A549 (cell line): ENCODE results near the gene RUNX1. TPM values are rescaled to one million over a fixed set of nuclear protein-coding genes. Genes with fewer than 3 reads are reported as not detected.

Source experiments
- ATAC-seq, 2 experiments: fragments of 200-7000 bp in 1 of 2; fragments of >200 bp in 1 of 2; cut with Nextera tagmentation in 1 of 2; cut with Tn5 transposase in 1 of 2; 3 replicates each; pipeline versions ENCODE4 v1.8.0 to v1.9.1; 2018 to 2020; ENCODE audit warnings: mild to moderate bottlenecking in 1 of 2, moderate library complexity in 1 of 2
- CTCF ChIA-PET: fragments of 300-600 bp; sonication (Branson Sonifier 250); formaldehyde crosslinking; extraction: SDS; loops from one replicate; lab custom pipeline; 2021; ENCODE audit warnings: antibody characterized with exemption, inconsistent platforms; lab: Yijun Ruan, JAX
- POLR2A ChIA-PET: fragments of 350-600 bp; formaldehyde crosslinking; extraction: SDS; loops from one replicate; lab custom pipeline; 2021; ENCODE audit warnings: antibody characterized with exemption, inconsistent platforms; lab: Yijun Ruan, JAX
- DNase-seq, 2 experiments: peaks; one replicate each; pipeline versions ENCODE4 v3.0.0 to v3.0.0-alpha.2; 2011 to 2016; ENCODE audit warnings: low read depth in 1 of 2, low spot score in 1 of 2
- FAIRE-seq: peaks from 2 replicates; lab custom pipeline; 2011; peaks lifted over from hg19 to GRCh38; lab: Jason Lieb, UNC
- H3K27ac ChIP-seq, 2 experiments: fragments of >200 bp; sonication (Bioruptor Twin); formaldehyde crosslinking; 3 replicates each; pipeline ENCODE4 v1.5.1; 2016 to 2017
- H3K4me1 ChIP-seq: fragments of >200 bp; sonication (Bioruptor Twin); formaldehyde crosslinking; 3 replicates; pipeline ENCODE4 v1.6.1; 2016
- H3K4me2 ChIP-seq: fragments of >200 bp; sonication (Bioruptor Twin); formaldehyde crosslinking; 3 replicates; pipeline ENCODE4 v1.6.1; 2016
- H3K4me3 ChIP-seq: fragments of >200 bp; sonication (Bioruptor Twin); formaldehyde crosslinking; 3 replicates; pipeline ENCODE4 v1.5.1; 2016
- H3K9me3 ChIP-seq: fragments of >200 bp; sonication (Bioruptor Twin); formaldehyde crosslinking; 3 replicates; pipeline ENCODE4 v1.6.1; 2016
- BCL3 ChIP-seq: fragments of >200 bp; sonication (Bioruptor Twin); formaldehyde crosslinking; IDR thresholded peaks from 3 replicates; pipeline ENCODE4 v1.6.1; 2016
- CBX8 ChIP-seq: fragments of 200-600 bp; sonication (generic); IDR thresholded peaks from 2 replicates; pipeline ENCODE4 v1.6.1; 2016
- CEBPB ChIP-seq, 2 experiments: fragments of >200 bp in 1 of 2; sonication (Bioruptor Twin) in 1 of 2; formaldehyde crosslinking in 1 of 2; IDR thresholded peaks; 2 replicates each; pipeline ENCODE4 v1.6.1; 2012 to 2016
- E2F6 ChIP-seq: IDR thresholded peaks from 2 replicates; pipeline ENCODE4 v1.6.1; 2012; ENCODE audit warnings: low read depth, borderline replicate concordance
- EHMT2 ChIP-seq: fragments of 200-600 bp; sonication (generic); IDR thresholded peaks from 2 replicates; pipeline ENCODE4 v1.6.1; 2016; ENCODE audit warnings: antibody characterized with exemption, low read depth, mild to moderate bottlenecking, moderate library complexity
- EP300 ChIP-seq, 2 experiments: fragments of >200 bp; sonication (Bioruptor Twin); formaldehyde crosslinking; IDR thresholded peaks; 2 replicates in 1 of 2; 3 replicates in 1 of 2; pipeline ENCODE4 v1.6.1; 2016 to 2017
- ESRRA ChIP-seq: fragments of 150-350 bp; IDR thresholded peaks from 2 replicates; pipeline ENCODE4 v1.6.1; 2014; ENCODE audit warnings: mild to moderate bottlenecking, low read length, borderline replicate concordance
- FOSL2 ChIP-seq, 2 experiments: fragments of 450-650 bp in 1 of 2; fragments of >200 bp in 1 of 2; sonication (Bioruptor Twin) in 1 of 2; formaldehyde crosslinking; IDR thresholded peaks; 2 replicates each; pipeline versions ENCODE4 v1.5.0 to v1.6.1; 2016 to 2020; ENCODE audit warnings: mild to moderate bottlenecking in 1 of 2, moderate library complexity in 1 of 2
- FOXS1 ChIP-seq: fragments of 250-450 bp; sonication (Bioruptor Pico); IDR thresholded peaks from 2 replicates; pipeline ENCODE4 v1.5.0; 2020; ENCODE audit warnings: mild to moderate bottlenecking, moderate library complexity
- HEYL ChIP-seq: fragments of 250-450 bp; sonication (Bioruptor Pico); IDR thresholded peaks from 2 replicates; pipeline ENCODE4 v1.8.0; 2021; ENCODE audit warnings: mild to moderate bottlenecking, moderate library complexity
- HMGXB4 ChIP-seq: fragments of 250-450 bp; sonication (Bioruptor Pico); IDR thresholded peaks from 2 replicates; pipeline ENCODE4 v1.5.0; 2021; ENCODE audit warnings: mild to moderate bottlenecking, moderate library complexity, borderline replicate concordance
- HOXA7 ChIP-seq: fragments of 250-450 bp; sonication (Bioruptor Pico); IDR thresholded peaks from 2 replicates; pipeline ENCODE4 v1.5.0; 2020; ENCODE audit warnings: mild to moderate bottlenecking, moderate library complexity
- HOXB5 ChIP-seq: fragments of 250-450 bp; sonication (Bioruptor Pico); IDR thresholded peaks from 2 replicates; pipeline ENCODE4 v1.5.0; 2020; ENCODE audit warnings: mild to moderate bottlenecking, moderate library complexity
- JUN ChIP-seq, 2 experiments: fragments of >200 bp; sonication (Bioruptor Twin); formaldehyde crosslinking; IDR thresholded peaks; 2 replicates in 1 of 2; 3 replicates in 1 of 2; pipeline ENCODE4 v1.6.1; 2016 to 2017
- JUNB ChIP-seq: fragments of >200 bp; sonication (Bioruptor Twin); formaldehyde crosslinking; IDR thresholded peaks from 2 replicates; pipeline ENCODE4 v1.6.1; 2016
- KDM1A ChIP-seq: fragments of 200-600 bp; sonication (generic); IDR thresholded peaks from 2 replicates; pipeline ENCODE4 v1.6.1; 2016; ENCODE audit warnings: low read depth, mild to moderate bottlenecking
- KDM5A ChIP-seq: fragments of 200-600 bp; sonication (generic); IDR thresholded peaks from 2 replicates; pipeline ENCODE4 v1.6.1; 2016; ENCODE audit warnings: antibody characterized with exemption, mild to moderate bottlenecking
- MAZ ChIP-seq: fragments of 150-350 bp; IDR thresholded peaks from 2 replicates; pipeline ENCODE4 v1.6.1; 2014; ENCODE audit warnings: antibody characterized with exemption, low read depth, low read length, borderline replicate concordance
- NFE2L2 ChIP-seq: fragments of 150-350 bp; conservative IDR thresholded peaks from 2 replicates; pipeline ENCODE4 v1.6.1; 2014; ENCODE audit warnings: low read length
- PHF8 ChIP-seq: fragments of 200-600 bp; sonication (generic); IDR thresholded peaks from 2 replicates; pipeline ENCODE4 v1.6.1; 2016; ENCODE audit warnings: low read depth, mild to moderate bottlenecking, antibody characterized with exemption, moderate library complexity, borderline replicate concordance
- POLR2A ChIP-seq: IDR thresholded peaks from 2 replicates; pipeline ENCODE4 v1.6.1; 2012; ENCODE audit warnings: mild to moderate bottlenecking, low read length
- RARB ChIP-seq: fragments of 250-450 bp; sonication (Bioruptor Pico); IDR thresholded peaks from 2 replicates; pipeline ENCODE4 v1.8.0; 2021; ENCODE audit warnings: mild to moderate bottlenecking, moderate library complexity
- REST ChIP-seq: fragments of 200-600 bp; sonication (generic); IDR thresholded peaks from 2 replicates; pipeline ENCODE4 v1.6.1; 2016; ENCODE audit warnings: antibody characterized with exemption, mild to moderate bottlenecking, moderate library complexity
- USF2 ChIP-seq: fragments of 450-650 bp; IDR thresholded peaks from 2 replicates; pipeline ENCODE4 v1.6.1; 2014; ENCODE audit warnings: antibody characterized with exemption
- ZNF302 ChIP-seq: fragments of 250-450 bp; sonication (Bioruptor Pico); IDR thresholded peaks from 2 replicates; pipeline ENCODE4 v1.9.0; 2021; ENCODE audit warnings: inconsistent platforms, mild to moderate bottlenecking, moderate library complexity
- ZSCAN20 ChIP-seq: fragments of 250-450 bp; sonication (Bioruptor Pico); IDR thresholded peaks from 2 replicates; pipeline ENCODE4 v1.8.0; 2022; ENCODE audit warnings: mild to moderate bottlenecking, moderate library complexity
- WGBS: methylation state at CpG from one replicate; pipeline ENCODE4 v1.1.6; 2017; ENCODE audit errors: missing lambda C conversion rate; 5-methylcytosine and 5-hydroxymethylcytosine counted together
- polyA plus RNA-seq, 4 experiments: library from polyadenylated mRNA; depleted of rRNA in 3 of 4; stranded (reverse); fragments of >200 nt; fragmentation: RNase III in 1 of 4; extraction: RNeasy Plus Mini Kit Qiagen cat#74134 plus additional on column Dnase treatment in 1 of 4; gene quantifications; 2 replicates in 3 of 4; 3 replicates in 1 of 4; pipeline ENCODE4 v1.2.3, GENCODE V29; 2011 to 2017

The RUNX1 gene
- polyA plus RNA-seq, 2 of the 4 experiments (the other 2 are of a cell fraction): 5.5 TPM

GRCh38 chr21:34990842-34991241, 58.3 kb downstream of the RUNX1 start:
- CTCF ChIA-PET: no interaction called here
- DNase-seq: no peak
- TF ChIP-seq ESRRA (no peak), EHMT2 (no peak), HOXA7 (CRISPR knock-in tag) (no peak), JUN (IDR thresholded peaks at IDR 0.05) (no peak), HMGXB4 (CRISPR knock-in tag) (no peak), ZSCAN20 (CRISPR knock-in tag) (no peak), KDM5A (no peak), FOXS1 (CRISPR knock-in tag) (no peak)
- FAIRE-seq: no peak
- no peak overlapping the region for H3K27ac ChIP-seq
- H3K4me1 ChIP-seq: no peaks in the 10 kb centered on the region
- H3K4me3 ChIP-seq: no peak overlapping the region
- 76% methylated on average over 7 of the region's 8 CpGs for WGBS
- POLR2A ChIA-PET: no interaction called here
- H3K9me3 ChIP-seq: no peaks in the 10 kb centered on the region
- no peak overlapping the region for H3K4me2 ChIP-seq
- no peak for ATAC-seq

- Histone ChIP-seq H3K9me3 (no peaks in the 10 kb centered on the region), H3K4me1 (no peaks in the 10 kb centered on the region), H3K27ac (no peak overlapping the region), H3K4me2 (no peak overlapping the region), H3K4me3 (no peak overlapping the region)
- ChIA-PET POLR2A (interaction anchor here (0.7 kb wide), 1 partner anchor 58 kb away, joined by 3 read pairs; no protein-coding TSS in a partner anchor), CTCF (interaction anchor here (0.6 to 1.4 kb wide), 3 partner anchors 62 to 411 kb away, joined by 3 to 5 read pairs (median 3); no protein-coding TSS in a partner anchor)
- DNase-seq (no peak), ATAC-seq (no peak), FAIRE-seq (no peak)
- 66% methylated on average over 6 of the region's 6 CpGs for WGBS
- TF ChIP-seq ESRRA (no peak), EP300 (IDR thresholded peaks at IDR 0.05) (no peak), REST (no peak), CBX8 (no peak), USF2 (no peak), FOSL2 (IDR thresholded peaks at IDR 0.05) (no peak), FOSL2 (CRISPR knock-in tag; IDR thresholded peaks at IDR 0.05) (no peak), NFE2L2 (no peak), MAZ (no peak), HEYL (no peak), KDM1A (no peak), BCL3 (no peak), ZNF302 (CRISPR knock-in tag) (no peak), JUNB (no peak), CEBPB (IDR thresholded peaks at IDR 0.05) (no peak), RARB (CRISPR knock-in tag) (no peak), E2F6 (no peak), EHMT2 (no peak), HOXB5 (CRISPR knock-in tag) (no peak), POLR2A (no peak), PHF8 (no peak)
Observed at GRCh38 chr21:34989337-34990151, 59.6 kb downstream of the RUNX1 start.
